GM08714 (cell line): Measurements from ENCODE around the gene MGAT5B.

Source experiments
- H3K4me3 ChIP-seq: fragments of 200-500 bp; sonication (Bioruptor generic); 2 replicates; pipeline ENCODE4 v1.5.1; 2014; ENCODE audit warnings: mild to moderate bottlenecking, low read length, inconsistent platforms
- ZNF274 ChIP-seq: IDR thresholded peaks from 2 replicates; pipeline ENCODE4 v1.6.1; 2012; ENCODE audit warnings: mild to moderate bottlenecking, low read depth, low read length

Gene MGAT5B

DNA sequence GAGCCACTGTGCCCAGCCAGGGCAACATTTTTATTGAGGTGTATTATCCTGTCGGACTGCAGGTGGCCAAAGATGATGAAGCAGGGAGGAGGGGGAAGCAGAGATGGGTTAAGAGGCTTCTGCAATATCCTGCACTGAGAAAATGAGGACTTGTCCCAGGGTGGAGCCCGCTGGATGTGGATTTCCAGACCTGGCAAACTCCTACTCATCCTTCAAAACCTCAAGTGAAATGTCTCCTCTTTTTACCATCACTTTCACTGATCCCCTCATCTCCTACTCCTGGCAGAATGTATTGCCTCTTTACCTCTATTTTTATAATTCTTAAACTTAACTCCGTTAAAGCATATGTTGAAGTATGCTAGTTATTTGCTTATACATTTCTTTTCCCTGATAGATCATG, 60.9 kb downstream of the MGAT5B start:
- no peak overlapping the region for H3K4me3 ChIP-seq
- TF ChIP-seq ZNF274, result no peak

DNA sequence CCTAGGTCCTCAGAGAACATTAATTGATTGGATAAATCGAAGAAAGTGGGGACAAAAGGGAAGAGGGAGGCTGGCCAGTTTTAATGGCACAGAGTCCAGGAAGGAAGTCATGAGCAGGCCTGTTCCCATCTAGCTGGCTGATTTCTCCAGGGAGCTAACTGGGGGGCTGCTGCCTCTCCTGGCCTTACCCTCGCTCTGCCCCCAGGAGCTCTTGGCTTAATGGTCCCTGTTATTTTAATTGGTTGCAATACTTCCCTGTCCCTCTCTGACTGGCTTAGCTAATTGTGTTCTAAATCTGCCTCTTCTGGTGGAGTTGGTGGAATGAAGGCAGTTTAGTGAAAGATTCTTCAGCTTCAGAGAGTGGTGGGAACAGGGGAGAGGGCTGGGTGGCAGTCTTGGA, 61.4 kb downstream of the MGAT5B start:
- TF ChIP-seq ZNF274, result no peak
- H3K4me3 ChIP-seq, result no peak overlapping the region

DNA sequence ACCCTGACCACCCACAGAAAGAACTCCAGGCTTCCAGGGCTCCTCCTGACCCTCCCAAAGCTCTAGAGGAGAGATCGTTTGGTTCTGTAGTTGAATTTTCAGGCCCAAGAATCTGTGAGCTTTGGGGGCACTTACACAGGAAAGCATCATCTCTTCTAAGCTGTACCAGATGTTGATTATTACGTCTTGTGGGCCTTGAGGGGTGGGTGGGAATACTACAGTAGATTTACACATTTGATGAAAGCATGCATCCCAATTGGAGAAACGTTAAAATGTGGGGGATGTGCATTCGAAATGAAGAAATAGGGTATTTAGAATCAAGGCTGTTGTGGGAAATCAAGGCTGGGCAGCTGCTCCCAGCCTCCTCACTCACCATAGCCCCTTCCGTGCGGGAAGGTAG, 61.9 kb downstream of the MGAT5B start:
- no peak for TF ChIP-seq ZNF274
- H3K4me3 ChIP-seq, result no peak overlapping the region

DNA sequence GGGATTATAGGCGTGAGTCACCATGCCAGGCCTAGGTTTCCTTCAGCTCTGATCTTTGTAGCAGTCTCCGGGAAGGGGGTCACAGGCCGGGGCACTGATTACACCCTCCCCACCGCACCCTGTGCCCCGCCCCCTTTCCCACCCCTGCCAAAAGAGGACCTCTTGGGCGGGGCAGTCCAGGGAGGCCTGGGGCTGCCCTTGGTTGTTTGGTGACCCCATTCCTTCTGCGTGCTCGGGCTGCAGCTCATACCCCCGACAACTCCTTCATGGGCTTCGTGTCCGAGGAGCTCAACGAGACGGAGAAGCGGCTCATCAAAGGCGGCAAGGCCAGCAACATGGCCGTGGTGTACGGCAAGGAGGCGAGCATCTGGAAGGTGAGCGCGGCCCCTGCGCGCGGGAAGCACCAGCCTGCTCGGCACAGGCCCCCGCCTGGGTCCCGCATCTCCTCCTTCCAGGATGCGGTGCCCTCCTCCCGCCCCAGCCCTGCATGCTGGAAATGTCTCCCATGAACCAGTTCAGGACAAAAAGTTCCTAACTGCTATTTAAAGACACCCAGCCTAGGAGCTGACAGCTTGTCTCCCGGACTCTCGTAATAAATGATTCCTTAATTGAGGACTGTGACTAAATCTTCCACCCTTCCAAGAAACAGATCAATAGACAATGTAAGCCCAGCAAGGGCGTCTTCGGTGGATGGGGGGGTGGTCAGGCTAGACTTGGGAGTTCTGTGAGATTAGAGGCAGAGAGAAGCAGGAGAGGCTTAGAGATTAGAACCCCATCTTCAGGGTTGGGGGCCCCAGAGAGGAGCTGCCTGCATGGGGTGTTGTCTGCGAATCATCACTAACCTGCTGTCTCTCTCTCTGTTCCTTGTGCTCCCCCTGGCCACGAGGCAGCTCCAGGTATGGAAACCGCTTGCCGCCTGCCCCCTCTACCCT, 64.5 kb downstream of the MGAT5B start:
- TF ChIP-seq ZNF274, result no peak
- H3K4me3 ChIP-seq, result no peak overlapping the region

DNA sequence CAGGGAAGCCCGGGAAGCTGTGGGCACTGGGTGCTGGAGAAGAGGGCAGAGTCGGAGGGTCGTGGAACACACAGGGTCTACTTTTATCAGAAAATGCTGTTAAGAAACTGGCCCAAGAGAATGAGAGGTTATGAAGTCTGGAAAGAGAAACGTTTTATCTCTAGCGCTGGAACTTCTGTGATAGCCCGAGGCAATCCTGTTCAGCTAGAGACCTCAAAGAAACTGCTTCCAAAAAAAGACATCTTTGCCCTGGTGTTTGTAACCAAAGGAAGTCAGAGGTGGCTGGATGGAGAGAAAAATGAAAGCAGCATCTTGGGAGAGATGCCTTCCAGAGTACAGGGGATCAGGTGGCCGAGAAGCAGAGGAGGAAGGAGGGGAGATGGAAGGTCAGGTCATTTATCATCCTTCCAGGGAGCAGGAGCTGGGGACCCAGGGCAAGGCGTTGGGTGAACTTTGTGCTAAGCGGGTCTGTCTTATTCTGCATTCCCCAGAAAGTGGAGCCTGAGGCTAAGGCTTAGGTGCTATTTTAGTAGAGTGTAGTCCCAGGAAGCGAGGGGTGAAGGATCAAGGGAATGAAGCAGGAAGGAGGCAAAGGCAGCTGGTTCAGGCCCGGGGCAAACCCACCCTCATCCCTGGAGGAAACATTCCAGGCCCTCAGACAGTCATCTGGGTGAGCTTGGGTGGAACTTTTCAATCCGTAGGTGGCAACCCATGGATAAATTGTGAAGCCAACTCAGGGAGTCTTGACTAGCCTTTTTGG, 66.5 kb downstream of the MGAT5B start:
- TF ChIP-seq ZNF274, result no peak
- H3K4me3 ChIP-seq, result no peak overlapping the region

DNA sequence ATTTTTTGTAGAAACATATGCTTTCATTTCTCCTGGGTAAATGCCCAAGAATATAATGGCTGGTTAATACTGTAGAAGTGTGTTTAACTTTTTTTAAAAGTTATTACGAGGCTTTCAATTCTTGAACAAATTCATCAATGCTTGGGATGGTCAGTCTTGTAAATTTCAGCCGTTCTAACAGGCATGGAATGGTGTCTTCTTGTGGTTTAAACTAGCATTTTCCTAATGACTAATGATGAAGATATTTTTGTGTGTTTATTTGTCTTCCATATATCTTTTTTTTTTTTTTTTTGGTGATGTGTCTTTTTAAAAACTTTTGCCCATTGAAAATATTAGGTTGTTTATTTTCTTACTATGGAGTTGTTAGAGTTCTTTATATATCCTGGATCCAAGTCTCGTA, 67.1 kb downstream of the MGAT5B start:
- no peak for TF ChIP-seq ZNF274
- H3K4me3 ChIP-seq, result no peak overlapping the region

DNA sequence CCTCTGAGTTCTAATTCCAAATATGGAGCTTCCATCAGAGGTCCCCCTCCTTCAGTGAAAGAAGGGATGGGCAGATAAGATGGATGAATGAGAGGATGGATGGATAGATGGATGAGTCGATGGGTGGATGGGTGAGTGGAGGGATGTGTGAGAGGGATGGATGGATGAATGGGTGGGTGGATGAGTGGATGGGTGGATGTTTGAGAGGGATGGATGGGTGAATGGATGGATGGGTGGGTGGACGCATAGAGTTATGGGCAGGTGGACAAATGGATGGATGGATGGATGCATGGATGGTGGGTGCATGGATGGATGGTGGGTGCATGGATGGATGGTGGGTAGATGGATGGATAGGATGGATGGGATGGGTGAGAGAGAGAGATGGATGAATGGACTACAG, 69.0 kb downstream of the MGAT5B start:
- no peak for TF ChIP-seq ZNF274
- H3K4me3 ChIP-seq, result no peak overlapping the region

DNA sequence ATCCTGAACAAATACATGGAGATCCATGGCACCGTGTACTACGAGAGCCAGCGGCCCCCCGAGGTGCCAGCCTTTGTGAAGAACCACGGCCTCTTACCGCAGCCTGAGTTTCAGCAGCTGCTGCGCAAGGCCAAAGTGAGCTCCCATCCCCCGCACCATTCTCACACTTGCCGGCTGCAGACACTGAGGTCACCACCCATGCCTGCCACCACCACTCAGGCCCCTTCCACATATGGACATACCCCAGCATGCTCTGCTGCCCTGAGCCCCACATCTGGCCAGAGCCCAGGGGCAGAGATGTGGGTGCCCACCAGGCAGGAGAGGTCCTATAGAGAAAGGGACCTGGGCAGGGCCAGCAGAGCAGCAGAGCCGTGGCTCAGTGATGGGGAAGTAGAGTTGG, 69.8 kb downstream of the MGAT5B start:
- TF ChIP-seq ZNF274, result no peak
- H3K4me3 ChIP-seq, result no peak overlapping the region

DNA sequence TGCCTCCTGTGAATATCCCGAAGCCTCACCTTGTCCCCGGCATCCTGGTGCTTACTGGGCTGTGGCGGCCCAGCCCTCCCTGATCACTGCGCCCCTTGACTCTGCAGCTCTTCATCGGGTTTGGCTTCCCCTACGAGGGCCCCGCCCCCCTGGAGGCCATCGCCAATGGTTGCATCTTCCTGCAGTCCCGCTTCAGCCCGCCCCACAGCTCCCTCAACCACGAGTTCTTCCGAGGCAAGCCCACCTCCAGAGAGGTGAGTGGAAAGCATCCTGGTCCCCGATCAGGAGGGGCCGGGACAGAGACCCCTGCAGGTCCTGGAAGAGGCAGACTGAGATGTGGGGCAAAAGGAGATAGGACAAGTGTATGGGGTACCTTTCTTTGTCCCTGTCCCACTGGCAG, 72.1 kb downstream of the MGAT5B start:
- TF ChIP-seq ZNF274, result no peak
- no peak overlapping the region for H3K4me3 ChIP-seq

DNA sequence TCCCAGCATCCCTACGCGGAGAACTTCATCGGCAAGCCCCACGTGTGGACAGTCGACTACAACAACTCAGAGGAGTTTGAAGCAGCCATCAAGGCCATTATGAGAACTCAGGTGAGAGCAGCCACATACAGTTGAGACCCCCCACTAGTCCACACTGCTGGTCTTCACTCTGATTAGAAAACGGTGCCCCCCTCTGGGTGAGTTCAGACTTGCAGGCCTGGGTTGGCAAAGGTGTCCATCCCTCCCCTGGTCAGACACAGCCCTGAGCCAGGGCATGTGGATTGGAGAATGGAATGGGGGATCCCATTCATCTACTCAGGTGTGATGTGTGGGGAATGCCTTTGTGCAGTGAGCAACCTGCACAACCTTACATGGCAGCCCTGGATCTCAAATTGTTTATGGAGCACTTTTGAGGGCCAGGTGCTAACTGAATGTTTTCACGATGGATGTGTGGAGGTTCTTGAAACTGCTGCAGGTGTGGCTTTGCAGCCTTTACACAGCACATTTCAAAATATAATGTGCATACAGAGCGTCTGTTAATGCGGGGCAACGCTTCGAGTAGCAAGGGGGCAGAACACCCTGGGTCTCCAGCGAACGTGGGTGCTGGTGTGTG, 72.6 kb downstream of the MGAT5B start:
- TF ChIP-seq ZNF274, result no peak
- no peak overlapping the region for H3K4me3 ChIP-seq

DNA sequence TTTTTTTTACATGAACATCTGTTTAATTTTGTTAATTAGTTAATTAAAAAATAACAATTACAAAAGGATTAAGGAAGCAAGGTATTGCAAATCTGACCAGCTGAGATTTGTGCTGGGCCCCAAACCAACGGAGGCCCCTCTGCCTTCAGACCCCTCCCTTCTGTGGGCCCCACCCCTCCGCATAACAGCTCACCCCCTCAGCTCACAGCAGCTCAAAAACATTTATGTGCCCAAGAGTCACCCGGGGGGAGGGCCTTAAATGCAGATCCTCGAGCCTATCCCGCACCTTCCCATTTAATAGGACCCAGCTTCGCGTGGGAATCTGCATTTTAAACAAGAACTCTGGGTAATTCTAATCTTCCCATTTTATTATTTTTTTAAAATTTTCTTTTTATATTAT, 75.0 kb downstream of the MGAT5B start:
- TF ChIP-seq ZNF274, result no peak
- no peak overlapping the region for H3K4me3 ChIP-seq

DNA sequence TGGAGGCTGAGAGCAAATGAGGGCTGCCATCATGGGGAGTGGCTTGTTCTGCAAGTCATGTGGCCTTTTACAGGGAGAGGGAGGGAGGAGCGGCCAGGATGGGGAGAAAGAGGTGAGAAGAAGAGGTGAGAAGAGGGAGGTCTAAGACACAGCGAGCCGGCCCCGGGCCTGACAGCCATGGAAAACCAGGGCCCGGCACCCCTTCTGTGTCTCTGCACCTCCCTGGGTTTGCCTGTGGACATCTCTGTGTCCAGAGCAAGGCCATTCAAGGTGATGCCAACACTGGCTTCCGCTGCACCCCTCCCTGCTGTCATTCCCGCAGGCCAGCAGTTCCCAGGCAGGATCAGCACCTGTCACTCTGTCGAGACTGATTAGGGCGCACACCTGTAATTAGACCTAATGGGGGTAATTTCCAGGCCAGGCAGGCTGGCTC, 75.6 kb downstream of the MGAT5B start:
- TF ChIP-seq ZNF274, result no peak
- no peak overlapping the region for H3K4me3 ChIP-seq

DNA sequence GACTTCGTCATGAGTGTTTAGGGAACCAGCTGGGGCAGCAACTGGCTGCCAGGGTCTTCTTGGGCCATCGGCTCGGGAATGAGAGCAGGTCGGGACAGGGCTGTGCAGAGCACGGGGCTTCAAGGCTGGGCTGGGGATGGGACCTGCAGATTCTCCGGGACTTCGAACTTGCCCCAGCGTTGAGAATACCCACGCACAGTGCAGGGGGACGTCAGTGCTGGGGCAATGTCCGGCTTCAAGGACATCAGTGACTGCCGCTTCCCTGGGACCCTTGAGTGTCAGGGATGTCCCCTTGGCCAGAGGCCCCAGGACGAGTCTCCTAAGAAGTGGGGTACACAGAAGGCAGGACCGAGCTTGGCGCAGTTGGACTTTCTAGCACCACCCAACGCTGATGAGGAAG, 76.3 kb downstream of the MGAT5B start:
- no peak overlapping the region for H3K4me3 ChIP-seq
- TF ChIP-seq ZNF274, result no peak

DNA sequence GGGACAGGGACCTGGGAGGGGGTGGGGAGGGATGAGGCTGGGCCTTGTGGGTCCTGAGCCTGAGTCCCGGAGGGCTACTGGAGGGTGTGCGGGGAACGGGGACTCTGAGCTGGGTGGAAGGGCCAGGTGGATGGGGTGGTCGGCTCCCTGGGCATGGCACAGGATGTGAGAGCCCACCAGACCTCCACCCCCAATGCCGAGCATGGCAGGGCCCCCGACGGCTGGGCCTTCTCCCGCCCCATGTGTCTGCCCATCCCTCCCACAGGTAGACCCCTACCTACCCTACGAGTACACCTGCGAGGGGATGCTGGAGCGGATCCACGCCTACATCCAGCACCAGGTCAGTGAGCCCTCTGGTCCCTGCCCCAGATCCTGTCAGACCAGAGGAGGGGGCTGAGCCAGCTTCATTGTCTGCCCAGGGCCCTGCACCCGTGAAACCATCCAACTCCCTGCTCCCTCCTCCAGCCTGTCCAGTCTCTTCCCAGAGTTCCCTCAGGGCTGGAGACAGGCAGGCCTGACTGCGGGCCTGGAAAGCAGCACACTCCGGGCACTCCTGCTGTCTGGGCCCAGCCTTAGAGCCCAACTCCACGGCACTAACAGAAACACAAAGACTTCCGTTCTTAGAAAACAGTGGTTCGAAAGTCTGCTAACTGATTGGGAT, 78.0 kb downstream of the MGAT5B start:
- no peak for TF ChIP-seq ZNF274
- H3K4me3 ChIP-seq, result no peak overlapping the region
